ENCODE data around the gene TNS1. TPM values are rescaled to one million over a fixed set of nuclear protein-coding genes. Genes with fewer than 3 reads are reported as not detected.

Gene TNS1
- total RNA-seq, 2 experiments from 2014 or later = 0.92 to 0.97 TPM

DNA sequence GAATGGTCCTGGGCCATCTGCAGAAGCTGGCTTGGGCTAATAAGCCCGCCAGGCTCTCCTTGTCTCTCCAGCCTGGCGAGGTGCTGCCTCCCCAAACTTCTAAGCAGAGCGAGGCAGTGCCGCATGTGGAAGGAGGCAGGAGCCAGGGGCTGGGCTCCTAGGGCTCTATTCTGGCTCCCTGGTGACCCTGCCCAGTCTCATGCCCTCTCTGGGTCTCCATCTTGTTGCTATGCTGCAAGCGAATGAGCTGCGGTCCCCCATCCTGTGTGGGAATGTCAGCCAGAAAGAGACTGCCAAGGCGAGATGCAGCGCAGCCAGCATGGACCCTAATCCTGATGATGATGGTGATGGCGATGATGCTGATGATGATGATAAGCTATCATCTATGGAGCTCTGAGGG is 48.7 kb downstream of the TNS1 start:
- no peaks in the 10 kb centered on the region for H3K9me3 Mint-ChIP-seq
- intact Hi-C loops (cut with micrococcal nuclease) = no loop called here
- H3K27ac Mint-ChIP-seq = no peak overlapping the region
- H3K4me3 Mint-ChIP-seq = no peak overlapping the region
- H3K4me1 Mint-ChIP-seq (ENCODE audit: low read depth) = no peaks in the 10 kb centered on the region
- ChIA-PET POLR2A (no interaction called here), CTCF (no interaction called here)
- no peaks in the 10 kb centered on the region for H3K36me3 Mint-ChIP-seq
- DNase-seq = no peak
- peaks cover 8% of the 10 kb centered on the region for H3K27me3 Mint-ChIP-seq

DNA sequence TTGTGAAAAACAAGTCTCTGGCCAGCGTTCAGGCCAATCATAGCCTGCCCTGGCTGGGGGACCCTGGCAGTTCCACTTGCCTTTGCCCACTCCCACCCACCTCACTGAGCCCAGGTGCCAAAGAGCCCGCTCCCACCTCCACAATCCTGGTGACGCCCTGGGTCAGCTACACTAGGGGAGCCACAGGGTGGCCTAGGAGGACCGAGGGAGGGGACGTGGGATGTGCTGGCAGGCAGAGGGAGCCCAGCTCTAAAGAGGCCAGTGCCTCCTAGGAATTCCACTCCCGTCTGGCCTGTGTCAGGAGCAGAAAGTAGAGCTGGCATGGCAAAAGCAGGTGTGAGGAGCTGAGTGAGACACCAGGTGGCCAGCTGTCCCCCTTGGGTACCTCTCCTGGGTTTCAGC is 49.3 kb downstream of the TNS1 start:
- no peaks in the 10 kb centered on the region for H3K36me3 Mint-ChIP-seq
- no peak overlapping the region for H3K4me3 Mint-ChIP-seq
- peaks cover 8% of the 10 kb centered on the region for H3K27me3 Mint-ChIP-seq
- H3K9me3 Mint-ChIP-seq = no peaks in the 10 kb centered on the region
- H3K27ac Mint-ChIP-seq = no peak overlapping the region
- intact Hi-C loops (cut with micrococcal nuclease) = no loop called here
- ChIA-PET CTCF (no interaction called here), POLR2A (no interaction called here)
- DNase-seq = no peak
- H3K4me1 Mint-ChIP-seq (ENCODE audit: low read depth) = no peaks in the 10 kb centered on the region

DNA sequence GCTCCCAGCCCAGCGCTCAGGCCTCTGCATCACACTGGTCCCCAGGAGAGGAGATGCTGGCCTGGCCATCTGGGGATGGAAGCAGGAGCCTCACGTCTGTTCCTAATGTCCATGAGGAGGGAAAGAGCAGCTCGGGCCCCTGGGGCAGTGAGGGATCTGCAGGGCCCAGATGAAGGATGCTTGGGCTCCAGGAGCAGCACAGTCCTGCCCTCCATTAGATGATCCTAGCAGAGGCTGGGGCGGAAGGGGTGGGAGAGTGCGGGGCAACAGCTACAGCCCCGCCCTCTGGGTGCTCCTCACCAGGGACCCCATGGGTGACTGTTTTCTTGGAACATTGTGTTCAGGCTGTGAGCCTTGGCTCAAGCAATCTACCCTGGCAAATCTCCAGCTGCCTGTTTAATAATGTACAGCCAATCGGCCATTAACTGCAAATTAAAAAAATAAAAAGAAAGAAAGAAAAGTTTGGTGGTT is 49.7 kb downstream of the TNS1 start:
- POLR2A ChIA-PET = no interaction called here
- CTCF ChIA-PET = no interaction called here
- Mint-ChIP-seq H3K9me3 (no peaks in the 10 kb centered on the region), H3K27me3 (peaks cover 8% of the 10 kb centered on the region), H3K4me3 (no peak overlapping the region), H3K27ac (no peak overlapping the region), H3K4me1 (ENCODE audit: low read depth) (no peaks in the 10 kb centered on the region), H3K36me3 (no peaks in the 10 kb centered on the region)
- no peak for DNase-seq
- intact Hi-C loops (cut with micrococcal nuclease) = no loop called here

DNA sequence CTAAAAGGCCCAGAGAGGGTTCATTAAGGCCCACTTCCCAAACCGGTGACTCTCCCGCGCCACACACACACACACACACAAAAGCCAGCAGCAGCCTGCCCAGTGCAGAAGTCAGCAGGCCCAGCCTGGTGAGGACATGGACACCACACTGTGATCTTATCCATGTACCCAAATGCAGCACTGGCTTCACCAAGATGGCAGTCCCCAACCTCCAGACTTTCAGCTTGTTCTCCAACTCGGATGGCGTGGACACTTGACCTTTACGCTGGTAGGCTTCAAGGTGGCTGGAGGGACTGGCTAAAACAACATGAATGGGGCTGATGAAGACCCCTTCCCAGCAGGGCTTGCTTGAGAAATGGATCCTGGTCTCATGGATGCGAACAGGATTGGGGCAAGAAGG is 50.4 kb downstream of the TNS1 start:
- Mint-ChIP-seq H3K36me3 (no peaks in the 10 kb centered on the region), H3K4me3 (no peak overlapping the region), H3K27me3 (peaks cover 8% of the 10 kb centered on the region), H3K27ac (no peak overlapping the region), H3K4me1 (ENCODE audit: low read depth) (no peaks in the 10 kb centered on the region), H3K9me3 (no peaks in the 10 kb centered on the region)
- DNase-seq = no peak
- ChIA-PET POLR2A (no interaction called here), CTCF (no interaction called here)
- intact Hi-C loops (cut with micrococcal nuclease) = no loop called here

DNA sequence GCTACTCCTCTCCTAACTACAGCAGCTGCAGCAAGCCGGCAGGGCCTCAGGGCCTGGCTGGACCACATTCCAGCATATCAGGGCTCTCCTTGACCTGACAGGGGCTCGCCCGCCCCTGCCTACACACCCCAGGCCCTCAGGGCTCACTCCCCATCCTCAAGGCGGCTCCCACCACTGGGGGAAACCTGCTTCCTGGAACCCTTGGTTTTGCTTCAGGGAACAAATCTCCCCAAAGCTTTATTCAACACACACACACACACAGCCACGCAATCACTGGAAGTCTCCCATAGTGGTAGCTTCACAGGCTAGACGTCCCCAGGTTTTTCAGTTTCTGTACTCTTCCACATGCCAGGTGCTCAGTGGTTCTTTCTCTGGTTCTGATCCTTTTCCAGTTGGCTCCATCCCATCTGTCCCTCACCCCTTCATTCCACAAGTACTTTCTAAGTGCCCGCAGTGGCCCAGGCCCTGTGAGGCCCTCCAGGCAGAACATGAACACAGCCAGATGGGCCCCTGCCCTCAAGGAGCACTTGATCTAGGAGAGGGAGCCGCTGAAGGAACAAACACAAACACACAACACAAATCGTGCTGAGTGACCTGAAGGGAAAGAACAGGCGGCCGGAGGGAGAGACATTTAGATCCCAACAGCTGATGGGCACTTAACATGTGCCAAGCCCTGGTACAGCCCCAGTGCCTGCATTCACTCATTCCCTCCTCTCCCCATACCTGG is 51.1 kb downstream of the TNS1 start:
- Mint-ChIP-seq H3K4me3 (no peak overlapping the region), H3K4me1 (ENCODE audit: low read depth) (no peaks in the 10 kb centered on the region), H3K27me3 (peaks cover 7% of the 10 kb centered on the region), H3K27ac (no peak overlapping the region), H3K36me3 (no peaks in the 10 kb centered on the region), H3K9me3 (no peaks in the 10 kb centered on the region)
- intact Hi-C loops (cut with micrococcal nuclease) = no loop called here
- no peak for DNase-seq
- ChIA-PET POLR2A (interaction anchor here (1.0 kb wide), 1 partner anchor 9 kb away, joined by 4 read pairs; no protein-coding TSS in a partner anchor), CTCF (no interaction called here)

DNA sequence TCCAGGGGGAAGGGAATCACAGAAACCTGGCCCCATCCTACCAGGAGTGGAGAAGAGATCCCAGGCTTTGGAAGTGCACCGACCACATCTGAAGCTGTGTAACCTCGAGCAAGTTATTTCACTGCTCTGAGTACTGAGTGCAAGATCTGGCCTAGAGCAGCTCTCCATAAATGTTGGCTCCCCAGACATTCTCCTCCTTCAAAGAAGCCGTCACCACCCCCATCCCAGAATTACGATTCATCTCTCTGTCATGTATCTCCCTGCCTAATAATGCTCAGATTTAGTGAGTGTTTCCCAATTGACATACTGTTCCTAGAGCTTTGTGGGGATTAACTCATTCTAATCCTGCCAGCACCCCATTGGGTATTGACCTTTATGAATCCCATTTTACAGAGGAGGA is 51.7 kb downstream of the TNS1 start:
- ChIA-PET POLR2A (interaction anchor here (1.0 kb wide), 1 partner anchor 9 kb away, joined by 4 read pairs; no protein-coding TSS in a partner anchor), CTCF (no interaction called here)
- H3K4me3 Mint-ChIP-seq = no peak overlapping the region
- H3K4me1 Mint-ChIP-seq (ENCODE audit: low read depth) = no peaks in the 10 kb centered on the region
- H3K27ac Mint-ChIP-seq = no peak overlapping the region
- DNase-seq = no peak
- H3K27me3 Mint-ChIP-seq = peaks cover 7% of the 10 kb centered on the region
- H3K36me3 Mint-ChIP-seq = no peaks in the 10 kb centered on the region
- intact Hi-C loops (cut with micrococcal nuclease) = no loop called here
- no peaks in the 10 kb centered on the region for H3K9me3 Mint-ChIP-seq

DNA sequence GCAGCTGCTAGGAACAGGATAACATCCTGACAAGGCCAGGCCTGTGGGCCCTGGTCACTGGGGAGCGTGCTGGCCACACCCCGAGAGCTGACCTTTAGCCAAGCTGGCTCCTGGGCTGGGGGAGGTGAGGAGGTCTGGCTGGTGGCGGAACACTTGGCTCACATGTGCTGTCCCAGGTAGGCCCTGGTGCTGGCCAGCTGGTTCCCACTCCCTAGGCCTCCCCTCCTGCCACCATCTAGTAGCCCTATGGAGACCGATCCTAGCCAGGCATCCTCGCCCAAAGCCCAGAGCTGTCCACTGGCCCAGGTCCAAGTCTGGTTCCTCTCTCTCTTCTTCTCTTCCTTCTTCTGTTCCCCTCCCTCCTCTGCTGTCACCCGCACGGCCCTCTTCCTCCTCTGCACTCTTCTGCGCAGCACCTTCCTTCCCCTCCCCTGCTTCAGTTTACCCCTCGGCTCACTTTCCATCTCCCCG is 52.4 kb downstream of the TNS1 start:
- Mint-ChIP-seq H3K27ac (no peak overlapping the region), H3K27me3 (peaks cover 8% of the 10 kb centered on the region), H3K36me3 (no peaks in the 10 kb centered on the region), H3K4me1 (ENCODE audit: low read depth) (no peaks in the 10 kb centered on the region), H3K4me3 (no peak overlapping the region), H3K9me3 (no peaks in the 10 kb centered on the region)
- POLR2A ChIA-PET = interaction anchor here (1.0 kb wide), 1 partner anchor 10 kb away, joined by 4 read pairs; no protein-coding TSS in a partner anchor
- CTCF ChIA-PET = no interaction called here
- intact Hi-C loops (cut with micrococcal nuclease) = no loop called here
- DNase-seq = no peak

DNA sequence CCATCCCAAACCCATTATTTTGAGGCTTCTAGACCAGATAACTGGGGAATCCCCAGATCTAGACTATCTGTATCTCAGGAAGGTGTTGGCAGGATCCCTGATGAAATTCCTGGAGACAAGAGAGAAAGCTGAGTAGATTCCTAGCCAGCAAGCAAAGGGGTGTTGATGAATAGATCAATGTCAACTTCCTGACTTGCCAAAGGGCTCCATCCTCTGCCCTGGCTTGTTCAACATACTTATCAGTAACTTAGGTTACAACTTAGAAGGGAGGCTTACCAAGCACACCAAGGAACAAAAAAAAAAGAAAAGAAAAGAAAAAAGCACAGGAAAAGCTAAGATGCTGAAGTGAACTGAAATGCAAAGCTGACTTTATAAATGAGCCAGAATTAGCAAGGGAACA is 53.3 kb downstream of the TNS1 start:
- ChIA-PET CTCF (no interaction called here), POLR2A (no interaction called here)
- Mint-ChIP-seq H3K4me3 (no peak overlapping the region), H3K36me3 (no peaks in the 10 kb centered on the region), H3K27me3 (peaks cover 5% of the 10 kb centered on the region), H3K4me1 (ENCODE audit: low read depth) (no peaks in the 10 kb centered on the region), H3K27ac (no peak overlapping the region), H3K9me3 (no peaks in the 10 kb centered on the region)
- intact Hi-C loops (cut with micrococcal nuclease) = no loop called here
- DNase-seq = no peak

DNA sequence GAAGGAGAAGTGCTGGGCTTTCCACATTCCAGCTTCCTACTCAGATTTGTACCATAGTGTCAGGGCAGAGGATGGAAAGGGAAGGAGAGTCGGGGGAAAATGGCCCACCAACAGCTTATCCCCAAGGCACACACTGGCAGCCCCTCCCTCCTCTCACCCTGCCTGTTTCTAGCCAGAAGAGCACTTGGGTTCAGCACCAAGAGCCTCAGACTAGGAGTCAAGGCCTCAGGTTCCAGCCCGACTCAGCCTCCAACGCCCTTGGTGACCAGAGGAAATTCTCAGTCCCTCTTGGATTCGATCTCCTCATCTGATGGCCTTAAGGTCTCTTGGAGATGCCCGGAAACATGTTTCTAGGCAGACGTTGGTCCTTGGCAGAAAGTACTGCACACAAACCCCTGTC is 53.9 kb downstream of the TNS1 start:
- H3K27ac Mint-ChIP-seq = no peak overlapping the region
- CTCF ChIA-PET = no interaction called here
- H3K27me3 Mint-ChIP-seq = peaks cover 5% of the 10 kb centered on the region
- no peaks in the 10 kb centered on the region for H3K9me3 Mint-ChIP-seq
- intact Hi-C loops (cut with micrococcal nuclease) = no loop called here
- no peaks in the 10 kb centered on the region for H3K36me3 Mint-ChIP-seq
- POLR2A ChIA-PET = no interaction called here
- H3K4me1 Mint-ChIP-seq (ENCODE audit: low read depth) = no peaks in the 10 kb centered on the region
- no peak for DNase-seq
- no peak overlapping the region for H3K4me3 Mint-ChIP-seq

DNA sequence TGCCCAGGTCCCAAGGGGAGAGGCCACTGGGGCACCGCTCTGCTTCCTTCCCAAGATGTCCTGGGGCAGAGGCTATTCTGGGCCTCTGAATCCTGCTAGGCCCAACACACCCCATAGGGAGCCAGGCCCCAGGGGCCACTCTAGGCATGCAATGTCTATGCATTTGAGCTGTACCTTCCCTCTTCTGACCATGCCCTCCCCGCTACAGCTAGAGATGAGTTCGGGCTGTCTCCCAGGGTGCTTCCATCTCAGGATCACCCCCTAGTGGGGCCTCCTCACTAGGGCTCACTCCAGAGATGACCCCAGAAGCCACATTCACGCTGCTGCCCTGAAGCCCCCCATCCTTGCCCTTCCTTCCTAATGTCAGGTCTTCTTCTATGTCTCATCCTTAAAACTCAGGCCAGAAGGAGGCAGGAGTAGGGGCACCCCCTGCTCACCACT is 54.4 kb downstream of the TNS1 start:
- Mint-ChIP-seq H3K27me3 (peaks cover 9% of the 10 kb centered on the region), H3K4me1 (ENCODE audit: low read depth) (no peaks in the 10 kb centered on the region), H3K27ac (no peak overlapping the region), H3K36me3 (no peaks in the 10 kb centered on the region), H3K4me3 (no peak overlapping the region), H3K9me3 (no peaks in the 10 kb centered on the region)
- ChIA-PET CTCF (no interaction called here), POLR2A (no interaction called here)
- no peak for DNase-seq
- intact Hi-C loops (cut with micrococcal nuclease) = no loop called here

DNA sequence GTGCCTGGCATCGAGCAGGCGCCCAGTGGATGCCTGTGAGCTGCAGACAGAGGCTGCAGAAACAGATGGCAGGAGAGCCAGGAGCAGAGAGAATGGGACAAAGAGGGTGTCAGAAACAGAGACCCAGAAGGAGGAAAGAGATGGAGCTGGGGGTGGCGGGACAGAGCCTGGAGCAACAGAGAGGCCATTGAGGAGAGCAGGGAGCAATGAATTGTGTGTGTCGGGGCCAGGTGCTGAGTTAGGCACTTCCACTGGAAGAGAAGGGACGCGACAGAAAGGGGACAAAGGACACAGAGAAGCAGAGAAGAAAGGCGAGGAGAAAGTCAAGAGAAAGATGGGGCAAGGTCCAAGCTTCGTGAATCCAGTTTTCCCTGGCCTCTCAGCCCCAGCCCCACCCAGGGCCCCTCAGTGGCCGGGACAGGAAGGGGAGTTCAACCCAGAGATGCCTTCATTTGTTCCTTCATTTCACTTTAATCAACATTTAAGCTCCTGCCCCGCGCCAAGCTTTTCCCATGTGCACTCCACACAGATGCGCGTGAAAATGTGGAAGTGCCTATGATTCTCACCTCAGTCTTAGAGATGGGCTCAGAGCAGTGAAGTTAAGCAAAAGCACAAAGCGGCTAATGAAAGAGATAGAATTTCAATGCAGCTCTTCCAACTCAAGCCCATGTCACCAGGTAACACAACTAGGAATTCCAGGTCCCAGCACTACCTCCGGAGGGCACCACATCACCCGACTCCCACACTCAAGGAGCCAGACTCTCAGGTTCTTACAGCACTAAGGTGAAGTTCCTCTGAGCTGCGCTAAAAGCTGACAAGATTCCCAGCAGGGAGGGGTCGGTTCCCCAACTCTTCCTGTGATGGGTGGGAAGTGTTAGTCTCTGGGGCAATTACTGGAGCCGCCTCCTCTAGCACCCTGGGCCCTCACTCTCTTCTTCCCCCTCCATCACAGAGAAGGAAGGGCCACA is 55.1 kb downstream of the TNS1 start:
- intact Hi-C loops (cut with micrococcal nuclease) = no loop called here
- CTCF ChIA-PET = interaction anchor here (1.4 kb wide), 1 partner anchor 46 kb away, joined by 3 read pairs; no protein-coding TSS in a partner anchor

DNA sequence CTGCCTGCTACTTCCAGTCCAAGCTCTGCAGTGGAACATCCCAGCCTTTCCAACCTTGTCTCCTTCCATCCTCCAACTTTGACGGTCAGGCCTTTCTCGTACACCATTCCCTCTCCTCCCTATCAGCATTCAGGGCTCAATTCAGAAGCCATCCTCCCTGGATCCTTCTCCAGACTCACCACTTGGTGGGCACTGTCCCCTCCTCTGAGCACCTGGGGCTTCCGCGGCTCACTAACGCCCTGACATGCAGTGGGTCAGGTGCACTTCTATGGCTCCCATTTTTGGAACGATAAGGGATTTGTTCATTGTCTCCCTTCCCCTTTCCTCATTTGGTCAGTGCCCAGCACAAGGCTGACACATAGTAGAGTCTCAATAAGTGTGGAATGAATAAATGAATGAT is 56.7 kb downstream of the TNS1 start:
- H3K9me3 Mint-ChIP-seq = no peaks in the 10 kb centered on the region

More for the DNA sequence above, 55.1 kb downstream of the TNS1 start:
- no peaks in the 10 kb centered on the region for H3K36me3 Mint-ChIP-seq
- POLR2A ChIA-PET = no interaction called here
- peaks cover 10% of the 10 kb centered on the region for H3K27me3 Mint-ChIP-seq
- H3K4me3 Mint-ChIP-seq = no peak overlapping the region
- no peak for DNase-seq
- no peak overlapping the region for H3K27ac Mint-ChIP-seq
- H3K9me3 Mint-ChIP-seq = no peaks in the 10 kb centered on the region
- H3K4me1 Mint-ChIP-seq (ENCODE audit: low read depth) = no peaks in the 10 kb centered on the region

More for the DNA sequence above, 56.7 kb downstream of the TNS1 start:
- CTCF ChIA-PET = no interaction called here
- Mint-ChIP-seq H3K4me1 (ENCODE audit: low read depth) (no peaks in the 10 kb centered on the region), H3K27me3 (peaks cover 21% of the 10 kb centered on the region), H3K27ac (no peak overlapping the region), H3K36me3 (no peaks in the 10 kb centered on the region), H3K4me3 (no peak overlapping the region)
- intact Hi-C loops (cut with micrococcal nuclease) = no loop called here
- no peak for DNase-seq
- POLR2A ChIA-PET = no interaction called here
